Nephron progenitor cell (in vitro differentiated cells): ENCODE data around the gene DMD.

Experiments used
- DNase-seq: peaks from one replicate; pipeline ENCODE4 v3.0.0; 2021
- H3K27ac Mint-ChIP-seq: 2 replicates; pipeline ENCODE4 v1.8.0; 2021; ENCODE audit warnings: mild to moderate bottlenecking, moderate library complexity, mixed read lengths
- H3K27me3 Mint-ChIP-seq: 2 replicates; pipeline ENCODE4 v1.8.0; 2021; ENCODE audit warnings: mild to moderate bottlenecking, low read depth, mixed read lengths; ENCODE audit not compliant: poor library complexity
- H3K36me3 Mint-ChIP-seq: 2 replicates; pipeline ENCODE4 v1.8.0; 2021; ENCODE audit warnings: low read depth, mixed read lengths
- H3K4me1 Mint-ChIP-seq: 2 replicates; pipeline ENCODE4 v1.8.0; 2021; ENCODE audit warnings: mixed read lengths
- H3K4me3 Mint-ChIP-seq: 2 replicates; pipeline ENCODE4 v1.8.0; 2021; ENCODE audit warnings: mild to moderate bottlenecking, moderate library complexity, mixed read lengths
- H3K9me3 Mint-ChIP-seq: 2 replicates; pipeline ENCODE4 v1.8.0; 2021; ENCODE audit warnings: mild to moderate bottlenecking, moderate library complexity, mixed read lengths
- TF ChIP-seq, protein P1 (sequence below): fragments of 200-600 bp; sonication (generic); IDR thresholded peaks from 2 replicates; pipeline ENCODE4 v1.5.0; 2021; ENCODE audit warnings: antibody characterized with exemption

DMD gene

GRCh38 chrX:33129607-33130006 is 81.7 kb downstream of the DMD start:
- Mint-ChIP-seq H3K4me3 (no peak overlapping the region), H3K27me3 (no peaks in the 10 kb centered on the region), H3K27ac (no peak overlapping the region), H3K4me1 (peaks cover 19% of the 10 kb centered on the region), H3K36me3 (no peaks in the 10 kb centered on the region), H3K9me3 (no peaks in the 10 kb centered on the region)
- DNase-seq: no peak
- TF ChIP-seq, protein P1, sequence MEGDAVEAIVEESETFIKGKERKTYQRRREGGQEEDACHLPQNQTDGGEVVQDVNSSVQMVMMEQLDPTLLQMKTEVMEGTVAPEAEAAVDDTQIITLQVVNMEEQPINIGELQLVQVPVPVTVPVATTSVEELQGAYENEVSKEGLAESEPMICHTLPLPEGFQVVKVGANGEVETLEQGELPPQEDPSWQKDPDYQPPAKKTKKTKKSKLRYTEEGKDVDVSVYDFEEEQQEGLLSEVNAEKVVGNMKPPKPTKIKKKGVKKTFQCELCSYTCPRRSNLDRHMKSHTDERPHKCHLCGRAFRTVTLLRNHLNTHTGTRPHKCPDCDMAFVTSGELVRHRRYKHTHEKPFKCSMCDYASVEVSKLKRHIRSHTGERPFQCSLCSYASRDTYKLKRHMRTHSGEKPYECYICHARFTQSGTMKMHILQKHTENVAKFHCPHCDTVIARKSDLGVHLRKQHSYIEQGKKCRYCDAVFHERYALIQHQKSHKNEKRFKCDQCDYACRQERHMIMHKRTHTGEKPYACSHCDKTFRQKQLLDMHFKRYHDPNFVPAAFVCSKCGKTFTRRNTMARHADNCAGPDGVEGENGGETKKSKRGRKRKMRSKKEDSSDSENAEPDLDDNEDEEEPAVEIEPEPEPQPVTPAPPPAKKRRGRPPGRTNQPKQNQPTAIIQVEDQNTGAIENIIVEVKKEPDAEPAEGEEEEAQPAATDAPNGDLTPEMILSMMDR: no peak

- no peaks in the 10 kb centered on the region for H3K36me3 Mint-ChIP-seq
- H3K27me3 Mint-ChIP-seq: no peaks in the 10 kb centered on the region
- peaks cover 7% of the 10 kb centered on the region for H3K4me1 Mint-ChIP-seq
- H3K27ac Mint-ChIP-seq: no peak overlapping the region
- no peak for DNase-seq
- H3K4me3 Mint-ChIP-seq: no peak overlapping the region
- H3K9me3 Mint-ChIP-seq: no peaks in the 10 kb centered on the region
- TF ChIP-seq, protein P1: no peak
Observed at GRCh38 chrX:33128048-33128805, 83.1 kb downstream of the DMD start.

DNA sequence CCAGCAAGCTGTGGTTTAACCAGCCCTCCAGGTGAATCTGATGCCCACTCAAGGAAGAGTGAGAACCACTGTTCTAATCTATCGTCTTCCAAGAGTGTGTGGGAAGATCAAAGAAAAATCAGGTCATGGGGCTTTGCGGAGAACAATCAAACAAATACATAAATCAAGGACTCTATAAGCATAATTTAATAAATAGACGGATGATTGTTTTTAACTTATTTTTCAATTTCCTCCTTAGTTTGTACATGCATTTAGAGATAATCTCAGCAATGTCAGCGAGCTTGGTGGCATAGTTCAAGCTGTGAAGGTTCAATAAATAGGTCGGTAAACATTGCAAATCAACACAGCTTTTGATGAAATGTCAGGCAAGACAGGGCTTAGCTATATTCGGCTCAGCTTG is 84.9 kb downstream of the DMD start:
- TF ChIP-seq, protein P1: no peak
- DNase-seq: no peak
- no peaks in the 10 kb centered on the region for H3K9me3 Mint-ChIP-seq
- no peak overlapping the region for H3K4me3 Mint-ChIP-seq
- H3K36me3 Mint-ChIP-seq: no peaks in the 10 kb centered on the region
- no peaks in the 10 kb centered on the region for H3K27me3 Mint-ChIP-seq
- peaks cover 5% of the 10 kb centered on the region for H3K4me1 Mint-ChIP-seq
- H3K27ac Mint-ChIP-seq: no peak overlapping the region

GRCh38 chrX:33109858-33110257 is 101.5 kb downstream of the DMD start:
- no peaks in the 10 kb centered on the region for H3K36me3 Mint-ChIP-seq
- TF ChIP-seq, protein P1: no peak
- no peak overlapping the region for H3K4me3 Mint-ChIP-seq
- peaks cover 12% of the 10 kb centered on the region for H3K4me1 Mint-ChIP-seq
- no peak for DNase-seq
- H3K9me3 Mint-ChIP-seq: no peaks in the 10 kb centered on the region
- H3K27ac Mint-ChIP-seq: no peak overlapping the region
- H3K27me3 Mint-ChIP-seq: no peaks in the 10 kb centered on the region

- DNase-seq: no peak
- Mint-ChIP-seq H3K36me3 (no peaks in the 10 kb centered on the region), H3K27ac (no peak overlapping the region), H3K9me3 (no peaks in the 10 kb centered on the region), H3K27me3 (no peaks in the 10 kb centered on the region), H3K4me3 (no peak overlapping the region), H3K4me1 (peaks cover 21% of the 10 kb centered on the region)
- TF ChIP-seq, protein P1: no peak
Observed at GRCh38 chrX:33106737-33107136, 104.6 kb downstream of the DMD start.

DNA sequence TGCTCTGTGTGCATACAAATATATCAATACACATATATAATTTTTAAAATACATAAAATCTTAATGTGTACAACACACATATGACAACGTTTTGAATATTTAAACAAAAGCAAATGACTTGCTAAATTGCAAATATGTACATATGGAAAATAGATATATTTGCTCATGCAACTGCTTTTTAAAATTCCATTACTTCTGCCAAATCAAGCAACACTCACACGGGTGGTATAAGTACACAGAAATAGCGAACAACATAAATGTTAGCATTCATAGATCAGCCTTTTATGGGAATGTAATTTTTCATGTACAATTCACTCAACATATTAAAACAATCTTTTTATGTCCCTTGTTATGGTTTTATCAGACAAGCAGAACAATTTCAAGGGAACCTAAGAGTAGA is 116.3 kb downstream of the DMD start:
- Mint-ChIP-seq H3K27me3 (no peaks in the 10 kb centered on the region), H3K4me3 (no peak overlapping the region), H3K27ac (no peak overlapping the region), H3K36me3 (no peaks in the 10 kb centered on the region), H3K4me1 (no peaks in the 10 kb centered on the region), H3K9me3 (no peaks in the 10 kb centered on the region)
- TF ChIP-seq, protein P1: no peak
- no peak for DNase-seq
